KMS-11 (cell line): ENCODE measurements around the gene PSMA7.

ENCODE experiments used
- H2AFZ ChIP-seq: fragments of 200-600 bp; sonication (generic); 2 replicates; pipeline ENCODE4 v1.6.1; 2016; ENCODE audit warnings: antibody characterized with exemption, mixed run types, low read depth
- H3K27ac ChIP-seq: fragments of 200-600 bp; sonication (generic); 2 replicates; pipeline ENCODE4 v1.6.1; 2016; ENCODE audit warnings: mild to moderate bottlenecking, mixed run types
- H3K27me3 ChIP-seq: fragments of 200-600 bp; sonication (generic); 2 replicates; pipeline ENCODE4 v1.6.1; 2017; ENCODE audit warnings: mild to moderate bottlenecking, low read depth, mixed run types, moderate library complexity; ENCODE audit not compliant: insufficient read depth
- H3K36me3 ChIP-seq: fragments of 200-600 bp; sonication (generic); 2 replicates; pipeline ENCODE4 v1.6.1; 2017; ENCODE audit warnings: mild to moderate bottlenecking, mixed run types; ENCODE audit not compliant: insufficient read depth
- H3K4me1 ChIP-seq: fragments of 200-600 bp; sonication (generic); 2 replicates; pipeline ENCODE4 v1.6.1; 2016; ENCODE audit warnings: mild to moderate bottlenecking, low read depth, mixed run types; ENCODE audit not compliant: poor library complexity, severe bottlenecking
- H3K4me2 ChIP-seq: fragments of 200-600 bp; sonication (generic); 2 replicates; pipeline ENCODE4 v1.7.0; 2016; ENCODE audit warnings: mild to moderate bottlenecking, mixed run types
- H3K4me3 ChIP-seq: fragments of 200-600 bp; sonication (generic); IDR thresholded peaks from 2 replicates; pipeline ENCODE4 v1.6.1; 2017; ENCODE audit warnings: low read depth, low read length, mixed read lengths; ENCODE audit not compliant: insufficient read depth
- H3K79me2 ChIP-seq: fragments of 200-600 bp; sonication (generic); 2 replicates; pipeline ENCODE4 v1.6.1; 2016; ENCODE audit warnings: low read depth, mixed run types; ENCODE audit not compliant: insufficient read depth
- H3K9ac ChIP-seq: fragments of 200-600 bp; sonication (generic); 2 replicates; pipeline ENCODE4 v1.6.1; 2016; ENCODE audit warnings: mild to moderate bottlenecking, mixed run types
- H4K20me1 ChIP-seq: fragments of 200-600 bp; sonication (generic); 2 replicates; pipeline ENCODE4 v1.6.1; 2016; ENCODE audit warnings: mild to moderate bottlenecking, mixed run types; ENCODE audit not compliant: insufficient read depth
- CTCF ChIP-seq: fragments of 200-600 bp; sonication (generic); conservative IDR thresholded peaks from 2 replicates; pipeline ENCODE4 v1.6.1; 2017; ENCODE audit warnings: low read depth, mild to moderate bottlenecking, antibody characterized with exemption, low read length, moderate library complexity, mixed read lengths

Gene PSMA7

DNA sequence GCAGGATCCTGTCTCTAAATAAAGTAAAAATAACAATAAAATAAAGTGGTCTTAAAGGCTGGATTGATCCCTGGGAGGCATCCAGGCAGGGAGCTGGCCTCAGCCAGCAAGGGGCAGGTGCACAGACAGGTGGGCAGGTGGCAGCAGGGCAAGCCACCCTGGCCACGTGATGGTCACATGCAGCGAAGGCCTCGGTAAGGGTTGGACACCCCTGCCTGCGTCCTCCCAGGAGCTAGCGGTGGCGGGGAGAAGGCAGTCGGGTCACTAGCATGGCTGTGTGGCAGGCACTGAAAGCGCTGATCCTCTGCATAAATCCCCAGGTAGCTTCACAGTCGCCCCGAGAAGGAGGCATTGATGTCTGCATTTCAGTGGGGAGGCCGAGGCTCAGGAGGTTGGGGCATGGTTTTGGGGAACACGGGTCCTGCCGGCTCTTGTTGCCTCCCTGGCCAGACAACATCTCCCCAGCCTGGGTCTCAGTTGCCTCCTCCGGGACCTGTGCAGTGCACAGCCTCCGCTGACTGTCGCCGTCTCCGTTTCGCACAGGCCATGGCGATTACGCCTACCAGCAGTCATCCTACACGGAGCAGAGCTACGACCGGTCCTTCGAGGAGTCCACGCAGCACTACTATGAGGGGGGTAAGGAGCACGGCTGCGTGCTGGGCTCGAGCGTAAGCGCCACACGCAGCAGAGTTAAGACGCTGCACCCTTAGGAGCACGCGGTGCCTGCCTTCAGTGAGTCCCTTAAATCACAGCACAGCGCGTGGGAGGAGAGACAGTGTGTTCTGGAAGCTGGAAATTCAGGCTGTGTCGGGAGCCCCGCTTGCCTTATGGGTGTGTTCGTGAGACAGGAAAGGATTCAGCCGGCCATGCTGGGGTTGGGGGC is 21.9 kb upstream of the PSMA7 start:
- no peak overlapping the region for H3K4me2 ChIP-seq
- H3K4me1 ChIP-seq, result no peaks in the 10 kb centered on the region
- no peak overlapping the region for H3K9ac ChIP-seq
- H2AFZ ChIP-seq, result no peak overlapping the region
- TF ChIP-seq CTCF, result no peak
- H3K27ac ChIP-seq, result no peak overlapping the region
- no peaks in the 10 kb centered on the region for H3K27me3 ChIP-seq
- H3K79me2 ChIP-seq, result no peaks in the 10 kb centered on the region
- H4K20me1 ChIP-seq, result no peaks in the 10 kb centered on the region
- H3K4me3 ChIP-seq, result no peak overlapping the region
- no peaks in the 10 kb centered on the region for H3K36me3 ChIP-seq

DNA sequence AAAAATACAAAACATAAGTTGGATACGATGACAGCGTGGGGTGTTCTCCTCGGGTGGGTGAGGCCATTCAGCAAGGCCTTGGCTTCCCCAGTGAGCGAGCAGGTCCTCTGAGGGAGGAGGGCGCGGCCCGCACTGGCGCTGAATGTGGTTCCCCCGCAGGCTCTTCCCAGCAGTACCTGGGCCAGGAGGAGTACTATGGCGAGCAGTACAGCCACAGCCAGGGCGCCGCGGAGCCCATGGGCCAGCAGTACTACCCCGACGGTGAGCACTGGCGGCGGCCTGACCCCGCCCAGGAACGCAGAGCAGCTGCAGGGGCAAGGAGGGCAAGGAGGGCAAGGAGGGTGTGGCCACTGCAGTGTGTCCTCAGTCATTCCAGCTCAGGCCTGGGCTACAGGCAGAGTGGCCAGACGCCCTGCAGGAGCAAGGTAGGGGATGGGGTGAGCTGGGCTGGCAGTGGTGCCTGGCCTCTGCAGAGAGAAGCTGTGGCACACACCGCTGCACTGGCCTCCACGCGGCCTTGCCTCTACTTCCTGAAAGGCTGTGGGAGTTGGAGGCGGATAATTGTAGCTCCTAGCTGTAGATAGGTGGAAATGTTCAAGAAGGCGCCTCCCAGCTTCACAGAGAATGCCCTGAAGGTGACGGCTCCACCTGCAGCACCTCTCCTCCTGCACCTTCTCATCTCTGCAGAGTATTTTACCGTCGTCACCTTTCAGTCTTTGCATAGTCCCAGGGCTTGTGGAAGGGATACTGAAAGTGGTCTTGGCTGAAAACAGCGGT is 21.0 kb upstream of the PSMA7 start:
- Histone ChIP-seq H3K36me3 (no peaks in the 10 kb centered on the region), H3K27ac (no peak overlapping the region), H3K4me1 (no peaks in the 10 kb centered on the region), H3K4me3 (no peak overlapping the region), H3K79me2 (no peaks in the 10 kb centered on the region), H3K27me3 (no peaks in the 10 kb centered on the region), H3K9ac (no peak overlapping the region), H2AFZ (no peak overlapping the region), H3K4me2 (no peak overlapping the region), H4K20me1 (no peaks in the 10 kb centered on the region)
- no peak for TF ChIP-seq CTCF

DNA sequence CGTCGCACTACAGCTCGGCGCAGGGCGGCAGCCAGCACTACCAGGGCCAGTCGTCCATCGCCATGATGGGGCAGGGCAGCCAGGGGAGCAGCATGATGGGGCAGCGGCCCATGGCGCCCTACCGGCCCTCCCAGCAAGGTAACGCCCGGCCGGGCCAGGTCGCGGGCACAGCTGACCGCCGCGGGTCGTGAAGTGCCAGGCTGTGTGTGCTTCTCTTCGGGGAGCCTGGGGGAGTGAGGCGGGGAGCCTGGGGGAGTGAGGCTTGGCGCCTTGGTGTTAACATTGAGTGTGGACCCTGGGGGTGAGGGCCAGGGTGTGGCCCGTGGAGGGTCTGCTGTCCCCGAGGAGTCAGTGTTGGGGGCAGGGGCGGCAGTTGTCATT is 20.3 kb upstream of the PSMA7 start:
- H3K4me2 ChIP-seq, result no peak overlapping the region
- no peak overlapping the region for H3K9ac ChIP-seq
- H3K36me3 ChIP-seq, result no peaks in the 10 kb centered on the region
- no peak for TF ChIP-seq CTCF
- no peak overlapping the region for H2AFZ ChIP-seq
- no peaks in the 10 kb centered on the region for H3K4me1 ChIP-seq
- no peaks in the 10 kb centered on the region for H3K79me2 ChIP-seq
- H4K20me1 ChIP-seq, result no peaks in the 10 kb centered on the region
- no peak overlapping the region for H3K27ac ChIP-seq
- H3K4me3 ChIP-seq, result no peak overlapping the region
- no peaks in the 10 kb centered on the region for H3K27me3 ChIP-seq

DNA sequence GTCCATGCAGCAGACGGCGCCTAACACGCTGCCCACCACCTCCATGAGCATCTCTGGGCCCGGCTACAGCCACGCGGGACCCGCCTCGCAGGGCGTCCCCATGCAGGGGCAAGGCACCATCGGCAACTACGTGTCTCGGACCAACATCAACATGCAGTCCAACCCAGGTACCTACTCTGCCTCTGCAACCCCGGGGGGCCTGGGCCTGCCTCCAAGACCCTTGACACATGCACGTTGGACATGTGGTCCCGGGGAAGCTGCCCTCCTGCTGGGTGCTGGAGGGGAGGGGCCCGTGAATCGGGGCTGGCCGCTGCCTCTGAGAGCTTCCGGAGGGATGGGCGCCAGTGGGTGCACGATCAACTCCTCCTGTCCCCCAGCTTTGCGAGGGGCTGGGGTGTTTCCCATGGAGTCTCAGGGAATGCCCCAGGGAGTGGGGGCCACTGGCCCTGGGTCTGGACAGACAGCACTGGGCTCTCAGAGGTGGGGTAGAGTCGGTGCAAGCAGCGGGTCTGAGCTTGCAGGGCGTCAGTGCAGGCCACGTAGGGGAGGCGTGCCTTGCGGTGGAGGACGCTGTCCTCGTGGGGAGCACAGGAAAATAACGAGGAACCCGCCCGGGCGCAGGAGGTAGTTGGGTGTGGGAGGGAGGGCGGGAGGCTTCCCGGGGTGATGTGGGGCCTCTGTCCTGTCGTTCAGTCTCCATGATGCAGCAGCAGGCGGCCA is 19.7 kb upstream of the PSMA7 start:
- H3K4me3 ChIP-seq, result no peak overlapping the region
- H4K20me1 ChIP-seq, result no peaks in the 10 kb centered on the region
- H3K9ac ChIP-seq, result no peak overlapping the region
- H3K36me3 ChIP-seq, result no peaks in the 10 kb centered on the region
- no peak for TF ChIP-seq CTCF
- H3K27me3 ChIP-seq, result no peaks in the 10 kb centered on the region
- no peak overlapping the region for H3K4me2 ChIP-seq
- no peaks in the 10 kb centered on the region for H3K4me1 ChIP-seq
- H3K27ac ChIP-seq, result no peak overlapping the region
- no peak overlapping the region for H2AFZ ChIP-seq
- H3K79me2 ChIP-seq, result no peaks in the 10 kb centered on the region; the same call in 1 of the 2 replicates
